ENCODE measurements around the gene BCL7B. TPM values are rescaled to one million over a fixed set of nuclear protein-coding genes. Genes with fewer than 3 reads are reported as not detected.

BCL7B gene
- total and polyA plus RNA-seq, 2 of the 13 experiments (the other 11 are each of a cell fraction or from before 2014, with no cell fraction given) = 24.3 to 38.2 TPM

DNA sequence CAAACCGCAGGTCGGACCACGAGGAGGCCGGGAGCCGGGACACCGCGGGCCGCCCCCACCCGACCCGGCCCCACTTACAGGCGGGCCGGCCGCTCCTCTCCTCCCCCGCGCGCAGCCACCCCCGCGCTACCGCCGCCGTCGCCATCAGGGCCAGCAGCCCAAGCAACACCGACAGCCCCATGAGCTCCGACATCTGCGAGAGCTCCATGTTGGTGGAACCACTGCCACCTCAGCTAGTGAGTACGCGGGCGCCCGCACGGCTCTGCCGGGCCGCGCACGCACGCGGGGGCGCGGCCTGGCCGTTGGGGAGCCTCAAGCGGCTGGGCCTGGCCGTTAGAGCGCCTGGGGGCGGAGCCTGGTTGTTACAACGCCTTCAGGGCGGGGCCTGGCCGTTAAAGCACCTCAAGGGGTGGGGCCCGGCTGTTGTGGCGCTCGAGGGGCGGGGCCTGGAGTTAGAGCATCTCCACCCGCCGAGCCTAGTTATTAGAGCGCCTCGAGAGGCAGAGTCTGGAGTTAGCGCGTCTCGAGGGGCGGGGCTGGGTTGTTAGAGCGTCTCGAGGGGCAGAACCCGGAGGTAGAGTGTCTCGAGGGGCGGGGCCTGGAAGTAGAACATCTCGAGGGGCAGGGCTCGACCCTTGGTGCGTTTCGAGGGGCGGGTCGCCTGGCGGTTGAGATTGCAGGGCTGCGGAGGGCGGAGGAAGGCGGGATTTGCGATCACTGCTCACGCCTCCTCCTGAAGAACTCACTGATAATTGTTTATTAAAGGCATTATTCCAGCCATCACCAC is 21.0 kb upstream of the BCL7B start, which contains the start of gene TBL2 (continued):
- TF ChIP-seq, protein P1, sequence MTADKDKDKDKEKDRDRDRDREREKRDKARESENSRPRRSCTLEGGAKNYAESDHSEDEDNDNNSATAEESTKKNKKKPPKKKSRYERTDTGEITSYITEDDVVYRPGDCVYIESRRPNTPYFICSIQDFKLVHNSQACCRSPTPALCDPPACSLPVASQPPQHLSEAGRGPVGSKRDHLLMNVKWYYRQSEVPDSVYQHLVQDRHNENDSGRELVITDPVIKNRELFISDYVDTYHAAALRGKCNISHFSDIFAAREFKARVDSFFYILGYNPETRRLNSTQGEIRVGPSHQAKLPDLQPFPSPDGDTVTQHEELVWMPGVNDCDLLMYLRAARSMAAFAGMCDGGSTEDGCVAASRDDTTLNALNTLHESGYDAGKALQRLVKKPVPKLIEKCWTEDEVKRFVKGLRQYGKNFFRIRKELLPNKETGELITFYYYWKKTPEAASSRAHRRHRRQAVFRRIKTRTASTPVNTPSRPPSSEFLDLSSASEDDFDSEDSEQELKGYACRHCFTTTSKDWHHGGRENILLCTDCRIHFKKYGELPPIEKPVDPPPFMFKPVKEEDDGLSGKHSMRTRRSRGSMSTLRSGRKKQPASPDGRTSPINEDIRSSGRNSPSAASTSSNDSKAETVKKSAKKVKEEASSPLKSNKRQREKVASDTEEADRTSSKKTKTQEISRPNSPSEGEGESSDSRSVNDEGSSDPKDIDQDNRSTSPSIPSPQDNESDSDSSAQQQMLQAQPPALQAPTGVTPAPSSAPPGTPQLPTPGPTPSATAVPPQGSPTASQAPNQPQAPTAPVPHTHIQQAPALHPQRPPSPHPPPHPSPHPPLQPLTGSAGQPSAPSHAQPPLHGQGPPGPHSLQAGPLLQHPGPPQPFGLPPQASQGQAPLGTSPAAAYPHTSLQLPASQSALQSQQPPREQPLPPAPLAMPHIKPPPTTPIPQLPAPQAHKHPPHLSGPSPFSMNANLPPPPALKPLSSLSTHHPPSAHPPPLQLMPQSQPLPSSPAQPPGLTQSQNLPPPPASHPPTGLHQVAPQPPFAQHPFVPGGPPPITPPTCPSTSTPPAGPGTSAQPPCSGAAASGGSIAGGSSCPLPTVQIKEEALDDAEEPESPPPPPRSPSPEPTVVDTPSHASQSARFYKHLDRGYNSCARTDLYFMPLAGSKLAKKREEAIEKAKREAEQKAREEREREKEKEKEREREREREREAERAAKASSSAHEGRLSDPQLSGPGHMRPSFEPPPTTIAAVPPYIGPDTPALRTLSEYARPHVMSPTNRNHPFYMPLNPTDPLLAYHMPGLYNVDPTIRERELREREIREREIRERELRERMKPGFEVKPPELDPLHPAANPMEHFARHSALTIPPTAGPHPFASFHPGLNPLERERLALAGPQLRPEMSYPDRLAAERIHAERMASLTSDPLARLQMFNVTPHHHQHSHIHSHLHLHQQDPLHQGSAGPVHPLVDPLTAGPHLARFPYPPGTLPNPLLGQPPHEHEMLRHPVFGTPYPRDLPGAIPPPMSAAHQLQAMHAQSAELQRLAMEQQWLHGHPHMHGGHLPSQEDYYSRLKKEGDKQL (CRISPR knock-in tag; IDR thresholded peaks at IDR 0.05; ENCODE audit: low read depth) = no peak
- TF ChIP-seq, protein P2, sequence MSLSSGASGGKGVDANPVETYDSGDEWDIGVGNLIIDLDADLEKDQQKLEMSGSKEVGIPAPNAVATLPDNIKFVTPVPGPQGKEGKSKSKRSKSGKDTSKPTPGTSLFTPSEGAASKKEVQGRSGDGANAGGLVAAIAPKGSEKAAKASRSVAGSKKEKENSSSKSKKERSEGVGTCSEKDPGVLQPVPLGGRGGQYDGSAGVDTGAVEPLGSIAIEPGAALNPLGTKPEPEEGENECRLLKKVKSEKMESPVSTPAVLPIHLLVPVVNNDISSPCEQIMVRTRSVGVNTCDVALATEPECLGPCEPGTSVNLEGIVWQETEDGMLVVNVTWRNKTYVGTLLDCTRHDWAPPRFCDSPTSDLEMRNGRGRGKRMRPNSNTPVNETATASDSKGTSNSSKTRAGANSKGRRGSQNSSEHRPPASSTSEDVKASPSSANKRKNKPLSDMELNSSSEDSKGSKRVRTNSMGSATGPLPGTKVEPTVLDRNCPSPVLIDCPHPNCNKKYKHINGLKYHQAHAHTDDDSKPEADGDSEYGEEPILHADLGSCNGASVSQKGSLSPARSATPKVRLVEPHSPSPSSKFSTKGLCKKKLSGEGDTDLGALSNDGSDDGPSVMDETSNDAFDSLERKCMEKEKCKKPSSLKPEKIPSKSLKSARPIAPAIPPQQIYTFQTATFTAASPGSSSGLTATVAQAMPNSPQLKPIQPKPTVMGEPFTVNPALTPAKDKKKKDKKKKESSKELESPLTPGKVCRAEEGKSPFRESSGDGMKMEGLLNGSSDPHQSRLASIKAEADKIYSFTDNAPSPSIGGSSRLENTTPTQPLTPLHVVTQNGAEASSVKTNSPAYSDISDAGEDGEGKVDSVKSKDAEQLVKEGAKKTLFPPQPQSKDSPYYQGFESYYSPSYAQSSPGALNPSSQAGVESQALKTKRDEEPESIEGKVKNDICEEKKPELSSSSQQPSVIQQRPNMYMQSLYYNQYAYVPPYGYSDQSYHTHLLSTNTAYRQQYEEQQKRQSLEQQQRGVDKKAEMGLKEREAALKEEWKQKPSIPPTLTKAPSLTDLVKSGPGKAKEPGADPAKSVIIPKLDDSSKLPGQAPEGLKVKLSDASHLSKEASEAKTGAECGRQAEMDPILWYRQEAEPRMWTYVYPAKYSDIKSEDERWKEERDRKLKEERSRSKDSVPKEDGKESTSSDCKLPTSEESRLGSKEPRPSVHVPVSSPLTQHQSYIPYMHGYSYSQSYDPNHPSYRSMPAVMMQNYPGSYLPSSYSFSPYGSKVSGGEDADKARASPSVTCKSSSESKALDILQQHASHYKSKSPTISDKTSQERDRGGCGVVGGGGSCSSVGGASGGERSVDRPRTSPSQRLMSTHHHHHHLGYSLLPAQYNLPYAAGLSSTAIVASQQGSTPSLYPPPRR (CRISPR knock-in tag; IDR thresholded peaks at IDR 0.05; ENCODE audit: borderline replicate concordance) = no peak
- TF ChIP-seq ONECUT2 (CRISPR knock-in tag; IDR thresholded peaks at IDR 0.05) (no peak), GTF2F1 (IDR thresholded peaks at IDR 0.05; ENCODE audit: low read length) (no peak), NCOA1 (CRISPR knock-in tag; IDR thresholded peaks at IDR 0.05) (no peak), TBX2 (CRISPR knock-in tag; IDR thresholded peaks at IDR 0.05; ENCODE audit: borderline replicate concordance) (no peak), ZMAT3 (CRISPR knock-in tag; conservative IDR thresholded peaks at IDR 0.05) (no peak; the same call in 1 of the 2 replicates), CHD4 (IDR thresholded peaks at IDR 0.05; ENCODE audit: borderline replicate concordance, low read length) (no peak), NKX3-1 (CRISPR knock-in tag; IDR thresholded peaks at IDR 0.05) (0 out of 2 replicates have a peak, but pooled peaks have one; percentile 30), BRD4 (CRISPR knock-in tag; IDR thresholded peaks at IDR 0.05) (peak; percentile 78)
- TF ChIP-seq, protein P3, sequence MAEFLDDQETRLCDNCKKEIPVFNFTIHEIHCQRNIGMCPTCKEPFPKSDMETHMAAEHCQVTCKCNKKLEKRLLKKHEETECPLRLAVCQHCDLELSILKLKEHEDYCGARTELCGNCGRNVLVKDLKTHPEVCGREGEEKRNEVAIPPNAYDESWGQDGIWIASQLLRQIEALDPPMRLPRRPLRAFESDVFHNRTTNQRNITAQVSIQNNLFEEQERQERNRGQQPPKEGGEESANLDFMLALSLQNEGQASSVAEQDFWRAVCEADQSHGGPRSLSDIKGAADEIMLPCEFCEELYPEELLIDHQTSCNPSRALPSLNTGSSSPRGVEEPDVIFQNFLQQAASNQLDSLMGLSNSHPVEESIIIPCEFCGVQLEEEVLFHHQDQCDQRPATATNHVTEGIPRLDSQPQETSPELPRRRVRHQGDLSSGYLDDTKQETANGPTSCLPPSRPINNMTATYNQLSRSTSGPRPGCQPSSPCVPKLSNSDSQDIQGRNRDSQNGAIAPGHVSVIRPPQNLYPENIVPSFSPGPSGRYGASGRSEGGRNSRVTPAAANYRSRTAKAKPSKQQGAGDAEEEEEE (CRISPR knock-in tag; IDR thresholded peaks at IDR 0.05; ENCODE audit: borderline replicate concordance) = no peak
- TF ChIP-seq, protein P4, sequence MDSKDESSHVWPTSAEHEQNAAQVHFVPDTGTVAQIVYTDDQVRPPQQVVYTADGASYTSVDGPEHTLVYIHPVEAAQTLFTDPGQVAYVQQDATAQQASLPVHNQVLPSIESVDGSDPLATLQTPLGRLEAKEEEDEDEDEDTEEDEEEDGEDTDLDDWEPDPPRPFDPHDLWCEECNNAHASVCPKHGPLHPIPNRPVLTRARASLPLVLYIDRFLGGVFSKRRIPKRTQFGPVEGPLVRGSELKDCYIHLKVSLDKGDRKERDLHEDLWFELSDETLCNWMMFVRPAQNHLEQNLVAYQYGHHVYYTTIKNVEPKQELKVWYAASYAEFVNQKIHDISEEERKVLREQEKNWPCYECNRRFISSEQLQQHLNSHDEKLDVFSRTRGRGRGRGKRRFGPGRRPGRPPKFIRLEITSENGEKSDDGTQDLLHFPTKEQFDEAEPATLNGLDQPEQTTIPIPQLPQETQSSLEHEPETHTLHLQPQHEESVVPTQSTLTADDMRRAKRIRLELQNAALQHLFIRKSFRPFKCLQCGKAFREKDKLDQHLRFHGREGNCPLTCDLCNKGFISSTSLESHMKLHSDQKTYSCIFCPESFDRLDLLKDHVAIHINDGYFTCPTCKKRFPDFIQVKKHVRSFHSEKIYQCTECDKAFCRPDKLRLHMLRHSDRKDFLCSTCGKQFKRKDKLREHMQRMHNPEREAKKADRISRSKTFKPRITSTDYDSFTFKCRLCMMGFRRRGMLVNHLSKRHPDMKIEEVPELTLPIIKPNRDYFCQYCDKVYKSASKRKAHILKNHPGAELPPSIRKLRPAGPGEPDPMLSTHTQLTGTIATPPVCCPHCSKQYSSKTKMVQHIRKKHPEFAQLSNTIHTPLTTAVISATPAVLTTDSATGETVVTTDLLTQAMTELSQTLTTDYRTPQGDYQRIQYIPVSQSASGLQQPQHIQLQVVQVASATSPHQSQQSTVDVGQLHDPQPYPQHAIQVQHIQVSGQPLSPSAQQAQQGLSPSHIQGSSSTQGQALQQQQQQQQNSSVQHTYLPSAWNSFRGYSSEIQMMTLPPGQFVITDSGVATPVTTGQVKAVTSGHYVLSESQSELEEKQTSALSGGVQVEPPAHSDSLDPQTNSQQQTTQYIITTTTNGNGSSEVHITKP (CRISPR knock-in tag; IDR thresholded peaks at IDR 0.05; ENCODE audit: low read depth) = no peak
